Osteocyte (in vitro differentiated cells): ENCODE results near the gene PPP1R11. TPM values are rescaled to one million over a fixed set of nuclear protein-coding genes. Genes with fewer than 3 reads are reported as not detected.
A peak's percentile ranks its signal among the peaks of the same experiment; 100 is the strongest.
"Not testable (repeated sequence)": the region's sequence is repeated elsewhere in the genome, so short reads cannot be mapped to it uniquely, and the experiment has no call there.

Experiments used
- DNase-seq: peaks from one replicate; pipeline ENCODE4 v3.0.0; 2021; ENCODE audit warnings: mixed read lengths; ENCODE audit not compliant: unreplicated experiment; ENCODE audit errors: extremely low spot score
- H3K27ac Mint-ChIP-seq: one replicate; pipeline ENCODE4 v1.8.0; 2021; ENCODE audit warnings: mild to moderate bottlenecking, mixed read lengths; ENCODE audit not compliant: unreplicated experiment
- H3K27me3 Mint-ChIP-seq: one replicate; pipeline ENCODE4 v1.8.0; 2021; ENCODE audit warnings: mixed read lengths; ENCODE audit not compliant: unreplicated experiment
- H3K36me3 Mint-ChIP-seq: one replicate; pipeline ENCODE4 v1.8.0; 2021; ENCODE audit warnings: mixed read lengths; ENCODE audit not compliant: unreplicated experiment
- H3K4me1 Mint-ChIP-seq: one replicate; pipeline ENCODE4 v1.8.0; 2021; ENCODE audit warnings: mixed read lengths; ENCODE audit not compliant: unreplicated experiment
- H3K4me3 Mint-ChIP-seq: one replicate; pipeline ENCODE4 v1.8.0; 2021; ENCODE audit warnings: mild to moderate bottlenecking, moderate library complexity, mixed read lengths; ENCODE audit not compliant: unreplicated experiment
- H3K9me3 Mint-ChIP-seq: one replicate; pipeline ENCODE4 v1.8.0; 2021; ENCODE audit warnings: mixed read lengths; ENCODE audit not compliant: unreplicated experiment
- total RNA-seq: library from RNA; stranded (reverse); gene quantifications from 2 replicates; pipeline ENCODE4 v1.2.1, GENCODE V29; 2021
- TF ChIP-seq, protein P1 (sequence below): fragments of 200-600 bp; sonication (generic); IDR thresholded peaks from 2 replicates; pipeline ENCODE4 v1.5.0; 2021; ENCODE audit warnings: antibody characterized with exemption, mild to moderate bottlenecking, moderate library complexity

Gene PPP1R11
- total RNA-seq, 1 donor from 2014 or later = 52.9 TPM

DNA sequence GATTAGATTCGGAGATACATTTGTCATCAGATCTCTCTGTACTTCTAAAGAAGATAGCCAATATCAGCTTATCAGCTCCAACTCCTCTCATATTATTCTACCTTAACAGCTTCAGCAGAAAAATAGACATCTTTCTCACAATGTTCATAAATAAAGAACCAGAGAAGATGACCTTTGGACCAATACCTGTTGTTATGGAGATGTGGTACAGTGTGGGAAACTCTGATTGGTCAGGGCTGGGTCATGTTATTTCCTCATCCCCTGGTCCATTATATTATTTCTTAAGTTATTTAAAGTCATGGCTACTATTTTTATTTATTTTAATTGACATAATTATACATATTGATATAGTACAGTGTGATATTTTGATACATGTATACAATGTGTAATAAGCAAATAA lies 41.8 kb upstream of the PPP1R11 start:
- Mint-ChIP-seq H3K27ac (no peak overlapping the region), H3K9me3 (peaks cover 5% of the 10 kb centered on the region), H3K4me1 (peaks cover 3% of the 10 kb centered on the region), H3K27me3 (no peaks in the 10 kb centered on the region), H3K36me3 (peaks cover 7% of the 10 kb centered on the region), H3K4me3 (no peak overlapping the region)
- DNase-seq = no peak
- TF ChIP-seq, protein P1, sequence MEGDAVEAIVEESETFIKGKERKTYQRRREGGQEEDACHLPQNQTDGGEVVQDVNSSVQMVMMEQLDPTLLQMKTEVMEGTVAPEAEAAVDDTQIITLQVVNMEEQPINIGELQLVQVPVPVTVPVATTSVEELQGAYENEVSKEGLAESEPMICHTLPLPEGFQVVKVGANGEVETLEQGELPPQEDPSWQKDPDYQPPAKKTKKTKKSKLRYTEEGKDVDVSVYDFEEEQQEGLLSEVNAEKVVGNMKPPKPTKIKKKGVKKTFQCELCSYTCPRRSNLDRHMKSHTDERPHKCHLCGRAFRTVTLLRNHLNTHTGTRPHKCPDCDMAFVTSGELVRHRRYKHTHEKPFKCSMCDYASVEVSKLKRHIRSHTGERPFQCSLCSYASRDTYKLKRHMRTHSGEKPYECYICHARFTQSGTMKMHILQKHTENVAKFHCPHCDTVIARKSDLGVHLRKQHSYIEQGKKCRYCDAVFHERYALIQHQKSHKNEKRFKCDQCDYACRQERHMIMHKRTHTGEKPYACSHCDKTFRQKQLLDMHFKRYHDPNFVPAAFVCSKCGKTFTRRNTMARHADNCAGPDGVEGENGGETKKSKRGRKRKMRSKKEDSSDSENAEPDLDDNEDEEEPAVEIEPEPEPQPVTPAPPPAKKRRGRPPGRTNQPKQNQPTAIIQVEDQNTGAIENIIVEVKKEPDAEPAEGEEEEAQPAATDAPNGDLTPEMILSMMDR = no peak

DNA sequence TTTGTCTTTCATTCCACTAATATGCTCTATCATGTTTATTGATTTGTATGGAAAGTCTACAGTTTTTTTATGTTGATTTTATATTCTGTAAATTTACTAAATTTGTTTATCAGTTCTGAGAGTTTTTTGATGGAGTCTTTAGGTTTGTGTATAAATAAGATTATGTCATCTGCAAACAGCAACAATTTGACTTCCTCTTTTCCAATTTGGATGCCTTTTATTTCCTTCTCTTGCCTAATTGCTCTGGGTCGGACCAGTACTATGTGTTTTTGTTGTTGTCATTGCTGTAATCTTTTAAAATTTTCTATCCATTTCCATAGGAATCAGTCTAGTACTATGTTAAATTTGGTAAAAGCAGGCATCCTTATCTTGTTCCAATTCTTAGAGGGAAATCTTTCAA lies 37.4 kb upstream of the PPP1R11 start:
- peaks cover 2% of the 10 kb centered on the region for H3K36me3 Mint-ChIP-seq
- DNase-seq = no peak
- H3K27ac Mint-ChIP-seq = no peak overlapping the region
- H3K9me3 Mint-ChIP-seq = peaks cover 5% of the 10 kb centered on the region
- no peak overlapping the region for H3K4me3 Mint-ChIP-seq
- TF ChIP-seq, protein P1 = no peak
- H3K27me3 Mint-ChIP-seq = no peaks in the 10 kb centered on the region
- no peaks in the 10 kb centered on the region for H3K4me1 Mint-ChIP-seq

DNA sequence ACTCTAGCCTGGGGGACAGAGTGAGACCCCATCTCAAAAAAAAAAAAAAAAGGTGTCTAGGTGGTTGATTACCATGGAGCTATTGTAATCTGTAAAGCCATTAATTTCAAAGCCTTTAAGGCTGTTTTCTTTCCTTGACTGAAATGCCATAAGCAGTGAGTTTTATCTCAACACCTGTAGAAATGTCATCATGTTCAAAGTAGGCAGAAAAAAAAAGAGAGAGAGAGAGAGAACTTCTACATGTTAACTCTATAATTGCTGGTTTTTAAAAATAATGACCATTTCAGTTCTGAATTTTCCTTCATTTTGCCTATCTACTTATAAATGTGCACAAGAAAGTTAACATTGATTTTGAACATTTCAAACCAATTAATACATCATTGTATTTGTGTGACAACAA lies 35.6 kb upstream of the PPP1R11 start:
- H3K4me1 Mint-ChIP-seq = no peaks in the 10 kb centered on the region
- no peak overlapping the region for H3K27ac Mint-ChIP-seq
- TF ChIP-seq, protein P1 = no peak
- H3K27me3 Mint-ChIP-seq = no peaks in the 10 kb centered on the region
- no peak for DNase-seq
- peaks cover 5% of the 10 kb centered on the region for H3K36me3 Mint-ChIP-seq
- peaks cover 5% of the 10 kb centered on the region for H3K9me3 Mint-ChIP-seq
- no peak overlapping the region for H3K4me3 Mint-ChIP-seq

DNA sequence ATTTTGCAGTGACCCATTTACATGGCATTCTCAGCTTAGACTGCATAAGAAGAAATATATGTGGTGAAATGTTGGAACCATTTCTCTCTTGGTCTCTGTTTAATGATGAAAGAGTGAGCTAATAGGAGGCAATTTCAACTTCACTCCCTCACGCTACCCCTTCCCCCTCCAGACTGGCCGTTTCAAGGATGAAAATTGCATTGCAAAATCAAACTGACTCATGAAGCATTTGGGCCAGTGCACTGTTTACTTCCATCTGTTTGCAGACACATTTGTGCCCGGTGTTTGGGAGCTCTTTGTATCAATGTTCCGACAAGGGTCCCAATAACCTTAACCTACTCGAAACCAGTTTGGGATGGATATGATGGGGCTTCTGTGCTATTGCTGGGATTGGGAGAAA lies 33.6 kb upstream of the PPP1R11 start:
- not testable (repeated sequence) for H3K27me3 Mint-ChIP-seq, H3K27ac Mint-ChIP-seq, H3K4me1 Mint-ChIP-seq, H3K36me3 Mint-ChIP-seq, DNase-seq, H3K9me3 Mint-ChIP-seq, H3K4me3 Mint-ChIP-seq

DNA sequence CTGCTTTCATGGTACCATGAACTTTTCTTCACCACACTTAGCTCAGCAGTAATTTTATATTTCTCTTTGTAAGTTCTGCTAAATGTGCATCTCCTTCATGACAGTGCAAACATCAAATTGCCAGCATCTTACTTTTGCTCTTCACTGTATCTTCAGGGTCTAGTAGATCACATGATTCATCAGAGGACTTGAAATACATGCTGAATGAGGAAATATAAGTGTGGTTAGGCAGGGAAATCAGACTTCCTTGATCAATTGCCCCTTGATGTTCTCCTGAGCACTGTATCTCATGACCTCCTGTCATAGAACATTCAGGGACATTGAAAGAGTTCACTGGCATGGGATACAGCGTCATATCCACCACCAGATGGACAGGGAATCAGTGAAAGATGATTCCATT lies 31.2 kb upstream of the PPP1R11 start:
- DNase-seq = no peak
- no peaks in the 10 kb centered on the region for H3K4me1 Mint-ChIP-seq
- TF ChIP-seq, protein P1 = no peak
- H3K27ac Mint-ChIP-seq = no peak overlapping the region
- no peak overlapping the region for H3K4me3 Mint-ChIP-seq
- H3K36me3 Mint-ChIP-seq = peaks cover 3% of the 10 kb centered on the region
- H3K9me3 Mint-ChIP-seq = no peaks in the 10 kb centered on the region
- no peaks in the 10 kb centered on the region for H3K27me3 Mint-ChIP-seq

DNA sequence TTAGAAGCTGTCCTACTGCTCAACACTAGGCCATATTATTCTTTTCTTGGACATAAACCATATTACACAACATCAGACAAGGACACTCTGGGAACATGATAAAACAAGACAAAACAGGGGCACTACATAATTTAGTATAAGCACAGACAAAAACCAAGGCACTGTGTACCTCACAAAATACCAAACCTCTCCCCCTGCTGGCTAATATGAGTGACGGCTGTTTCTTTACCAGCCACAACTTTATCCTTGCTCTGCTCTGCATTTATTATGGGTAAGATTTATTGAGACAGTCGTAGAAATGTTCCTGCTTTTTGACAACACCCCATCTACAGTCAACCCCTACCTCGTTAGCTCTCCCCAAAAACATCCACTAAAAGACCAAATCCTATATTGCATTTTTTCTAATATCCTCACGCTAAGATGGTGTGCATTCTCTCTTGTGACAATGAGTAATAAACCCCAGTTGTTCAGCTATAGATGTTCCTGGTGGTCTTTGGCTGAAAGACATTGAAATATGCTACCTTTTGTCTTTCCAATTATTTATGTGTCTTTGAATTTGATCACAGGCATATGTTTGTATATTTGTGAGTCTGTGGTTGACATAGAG lies 29.7 kb upstream of the PPP1R11 start:
- TF ChIP-seq, protein P1 = peak; percentile 61
- Mint-ChIP-seq H3K4me3 (no peak overlapping the region), H3K36me3 (peaks cover 3% of the 10 kb centered on the region), H3K9me3 (no peaks in the 10 kb centered on the region), H3K27me3 (no peaks in the 10 kb centered on the region), H3K27ac (no peak overlapping the region), H3K4me1 (no peaks in the 10 kb centered on the region)
- no peak for DNase-seq
